ENCODE data around the gene FBXL2. TPM values are rescaled to one million over a fixed set of nuclear protein-coding genes. Genes with fewer than 3 reads are reported as not detected.

The FBXL2 gene
- total RNA-seq, 2 experiments from 2014 or later: 0.06 TPM; not detected in 1

Small RNAs within 50 kb of the gene (small RNA-seq; reads per million reads assigned to genes)
- gene RNU7-110P: not detected

Other genes starting within 250 kb of the FBXL2 start
- 9.7 and 13.2 TPM in 2 replicates for gene GLB1, start 180.3 kb upstream of the FBXL2 start, total RNA-seq (2014; rRNA removed; shearing (Covaris generic))
- 25.8 and 26.1 TPM in 2 replicates for gene GLB1, start 180.3 kb upstream of the FBXL2 start, total RNA-seq (2022)
- gene TMPPE, start 180.3 kb upstream of the FBXL2 start, total RNA-seq (2014; rRNA removed; shearing (Covaris generic)): 1.7 and 2.1 TPM in 2 replicates
- 5.5 and 6.1 TPM in 2 replicates for gene TMPPE, start 180.3 kb upstream of the FBXL2 start, total RNA-seq (2022)
- gene CRTAP, start 163.4 kb upstream of the FBXL2 start, total RNA-seq (2014; rRNA removed; shearing (Covaris generic)): 11.8 and 19.2 TPM in 2 replicates
- 53.7 and 55.3 TPM in 2 replicates for gene CRTAP, start 163.4 kb upstream of the FBXL2 start, total RNA-seq (2022)
- not detected in 2 replicates for gene SUSD5, start 58.6 kb upstream of the FBXL2 start, total RNA-seq (2014; rRNA removed; shearing (Covaris generic))
- gene SUSD5, start 58.6 kb upstream of the FBXL2 start, total RNA-seq (2022): not detected in 2 replicates
- gene UBP1, start 163.0 kb downstream of the FBXL2 start, total RNA-seq (2014; rRNA removed; shearing (Covaris generic)): 53.2 and 73.0 TPM in 2 replicates
- 83.8 and 94.0 TPM in 2 replicates for gene UBP1, start 163.0 kb downstream of the FBXL2 start, total RNA-seq (2022)

Data from OCI-LY7 (cell line).